ENCODE measurements around the gene GRIP2. TPM values are rescaled to one million over a fixed set of nuclear protein-coding genes. Genes with fewer than 3 reads are reported as not detected.
A peak's percentile ranks its signal among the peaks of the same experiment; 100 is the strongest.

GRIP2 gene
- total RNA-seq, 2 experiments from 2014 or later = not detected

DNA sequence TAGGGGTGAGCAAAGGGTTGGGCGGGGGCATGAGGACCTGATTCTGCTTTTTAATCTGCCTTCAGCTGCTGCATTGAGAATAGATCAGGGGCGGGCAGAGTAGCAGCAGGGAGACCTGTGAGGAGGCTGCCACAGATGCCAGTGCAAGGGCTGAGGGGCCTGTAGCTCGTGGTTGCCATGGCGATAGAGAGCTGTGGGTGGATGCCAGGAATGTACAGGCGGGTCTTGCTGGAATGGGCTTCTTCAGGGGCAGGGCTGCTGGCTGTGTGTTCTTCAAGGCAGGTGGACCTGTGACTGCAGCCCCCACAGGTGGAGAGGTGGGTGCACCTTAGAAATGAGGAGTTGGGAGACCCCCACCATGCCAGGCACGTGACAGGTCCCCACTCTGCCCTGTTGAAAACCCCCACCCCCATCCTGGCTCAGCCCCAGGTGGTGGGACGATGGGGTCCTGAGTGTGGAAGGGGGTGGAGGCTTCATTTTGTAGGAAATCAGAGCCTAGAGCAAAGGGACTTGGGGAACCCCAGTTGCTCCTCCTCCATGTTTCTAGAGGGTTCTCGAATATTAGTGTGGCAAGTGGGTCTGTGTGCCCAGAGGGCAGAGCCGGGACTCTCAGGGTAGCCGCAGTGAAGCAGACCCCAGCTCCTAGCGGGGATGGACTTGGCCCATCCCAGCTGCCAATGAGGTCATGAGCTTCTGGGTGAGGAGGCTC lies 99.5 kb downstream of the GRIP2 start:
- no TSS peak for BruUV-seq (replicated peaks)

DNA sequence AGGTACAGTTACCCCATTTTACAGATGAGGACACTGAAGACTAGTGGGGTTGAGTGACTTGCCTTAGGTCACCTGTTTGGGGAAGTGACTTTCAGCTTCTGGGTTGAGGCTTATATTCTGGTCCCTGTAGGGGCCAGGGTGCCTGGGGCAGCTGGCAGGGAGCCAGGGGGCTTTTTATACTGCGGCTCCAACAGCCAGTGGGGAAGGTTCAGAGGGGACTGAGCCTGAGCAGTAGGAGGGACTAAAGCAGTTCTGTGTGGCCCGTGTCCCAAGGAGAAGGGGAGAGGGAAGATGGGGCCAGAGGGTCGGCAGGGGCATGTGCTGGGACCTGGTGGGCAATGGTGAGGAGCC lies 100.0 kb downstream of the GRIP2 start:
- peaks cover 68% of the 10 kb centered on the region for H3K36me3 ChIP-seq (ENCODE audit: insufficient read depth, low read length)
- no peaks in the 10 kb centered on the region for H3K4me1 ChIP-seq (ENCODE audit: insufficient read depth, low read length, poor library complexity, severe bottlenecking)
- TF ChIP-seq, protein P1, sequence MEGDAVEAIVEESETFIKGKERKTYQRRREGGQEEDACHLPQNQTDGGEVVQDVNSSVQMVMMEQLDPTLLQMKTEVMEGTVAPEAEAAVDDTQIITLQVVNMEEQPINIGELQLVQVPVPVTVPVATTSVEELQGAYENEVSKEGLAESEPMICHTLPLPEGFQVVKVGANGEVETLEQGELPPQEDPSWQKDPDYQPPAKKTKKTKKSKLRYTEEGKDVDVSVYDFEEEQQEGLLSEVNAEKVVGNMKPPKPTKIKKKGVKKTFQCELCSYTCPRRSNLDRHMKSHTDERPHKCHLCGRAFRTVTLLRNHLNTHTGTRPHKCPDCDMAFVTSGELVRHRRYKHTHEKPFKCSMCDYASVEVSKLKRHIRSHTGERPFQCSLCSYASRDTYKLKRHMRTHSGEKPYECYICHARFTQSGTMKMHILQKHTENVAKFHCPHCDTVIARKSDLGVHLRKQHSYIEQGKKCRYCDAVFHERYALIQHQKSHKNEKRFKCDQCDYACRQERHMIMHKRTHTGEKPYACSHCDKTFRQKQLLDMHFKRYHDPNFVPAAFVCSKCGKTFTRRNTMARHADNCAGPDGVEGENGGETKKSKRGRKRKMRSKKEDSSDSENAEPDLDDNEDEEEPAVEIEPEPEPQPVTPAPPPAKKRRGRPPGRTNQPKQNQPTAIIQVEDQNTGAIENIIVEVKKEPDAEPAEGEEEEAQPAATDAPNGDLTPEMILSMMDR (conservative IDR thresholded peaks at IDR 0.05; ENCODE audit: low read length) = no peak
- no peak for TF ChIP-seq EZH2phosphoT487 (IDR thresholded peaks at IDR 0.05; ENCODE audit: borderline replicate concordance, low read depth, low read length)
- no peak overlapping the region for H3K27ac ChIP-seq (ENCODE audit: low read depth, low read length, poor library complexity, severe bottlenecking)
- BruUV-seq (replicated peaks) = no TSS peak
- H3K4me3 ChIP-seq (ENCODE audit: low read depth, low read length, poor library complexity, severe bottlenecking) = no peak overlapping the region
- no peak overlapping the region for H2AFZ ChIP-seq (ENCODE audit: low read length)
- H3K9me2 ChIP-seq (ENCODE audit: insufficient read depth, low read length) = no peaks in the 10 kb centered on the region
- CTCF ChIA-PET (ENCODE audit: unreplicated experiment) = interaction anchor here (0.6 kb wide), 1 partner anchor 570 kb away, joined by 3 read pairs; no protein-coding TSS in a partner anchor
- POLR2A ChIA-PET = interaction anchor here (1.1 to 1.3 kb wide), 2 partner anchors 8 to 16 kb away, joined by 3 read pairs; no protein-coding TSS in a partner anchor
- no peaks in the 10 kb centered on the region for H3K9me3 ChIP-seq (ENCODE audit: low read length)
- H4K20me1 ChIP-seq (ENCODE audit: insufficient read depth, low read length) = peaks cover 11% of the 10 kb centered on the region
- peaks cover 64% of the 10 kb centered on the region for H3K79me2 ChIP-seq (ENCODE audit: insufficient read depth, low read depth, low read length)
- intact Hi-C loops (cut with micrococcal nuclease; ENCODE audit: unreplicated experiment) = no loop called here
- DNase-seq (ENCODE audit: low spot score) = no peak
- H3K4me2 ChIP-seq (ENCODE audit: low read length) = peak overlapping the region; percentile 29; the same call in 1 of the 2 replicates

More for the DNA sequence above, 99.5 kb downstream of the GRIP2 start:
- Histone ChIP-seq H4K20me1 (ENCODE audit: insufficient read depth, low read length) (peaks cover 11% of the 10 kb centered on the region), H3K36me3 (ENCODE audit: insufficient read depth, low read length) (peaks cover 68% of the 10 kb centered on the region), H3K4me2 (ENCODE audit: low read length) (no peak overlapping the region; the same call in 1 of the 2 replicates), H3K4me1 (ENCODE audit: insufficient read depth, low read length, poor library complexity, severe bottlenecking) (no peaks in the 10 kb centered on the region), H2AFZ (ENCODE audit: low read length) (no peak overlapping the region), H3K9me2 (ENCODE audit: insufficient read depth, low read length) (no peaks in the 10 kb centered on the region), H3K4me3 (ENCODE audit: low read depth, low read length, poor library complexity, severe bottlenecking) (no peak overlapping the region), H3K9me3 (ENCODE audit: low read length) (no peaks in the 10 kb centered on the region), H3K79me2 (ENCODE audit: insufficient read depth, low read depth, low read length) (peaks cover 60% of the 10 kb centered on the region), H3K27ac (ENCODE audit: low read depth, low read length, poor library complexity, severe bottlenecking) (no peak overlapping the region)
- TF ChIP-seq, protein P1 (conservative IDR thresholded peaks at IDR 0.05; ENCODE audit: low read length) = no peak
- TF ChIP-seq EZH2phosphoT487 (IDR thresholded peaks at IDR 0.05; ENCODE audit: borderline replicate concordance, low read depth, low read length) = no peak
- ChIA-PET CTCF (ENCODE audit: unreplicated experiment) (interaction anchor here (0.6 kb wide), 2 partner anchors 230 to 570 kb away, joined by 3 to 5 read pairs; no protein-coding TSS in a partner anchor), POLR2A (interaction anchor here (0.7 kb wide), 1 partner anchor 14 kb away, joined by 3 read pairs; no protein-coding TSS in a partner anchor)
- no peak for DNase-seq (ENCODE audit: low spot score)
- intact Hi-C loops (cut with micrococcal nuclease; ENCODE audit: unreplicated experiment) = no loop called here

Data from OCI-LY7 (cell line).